A673 (cell line): ENCODE results near the gene PDE8A.

Experiments used
- EZH2 ChIP-seq: fragments of 200-600 bp; sonication (generic); IDR thresholded peaks from 2 replicates; pipeline ENCODE4 v1.6.1; 2017; ENCODE audit warnings: borderline replicate concordance, low read depth, mild to moderate bottlenecking, mixed read lengths, antibody characterized with exemption, low read length; ENCODE audit not compliant: poor library complexity, severe bottlenecking
- TF ChIP-seq, protein P1 (sequence below): fragments of 300-800, 200-600 bp; sonication (generic); conservative IDR thresholded peaks from 2 replicates; pipeline ENCODE4 v1.5.1; 2017; ENCODE audit warnings: low read depth, mild to moderate bottlenecking, antibody characterized with exemption, low read length, moderate library complexity, mixed read lengths

DNA sequence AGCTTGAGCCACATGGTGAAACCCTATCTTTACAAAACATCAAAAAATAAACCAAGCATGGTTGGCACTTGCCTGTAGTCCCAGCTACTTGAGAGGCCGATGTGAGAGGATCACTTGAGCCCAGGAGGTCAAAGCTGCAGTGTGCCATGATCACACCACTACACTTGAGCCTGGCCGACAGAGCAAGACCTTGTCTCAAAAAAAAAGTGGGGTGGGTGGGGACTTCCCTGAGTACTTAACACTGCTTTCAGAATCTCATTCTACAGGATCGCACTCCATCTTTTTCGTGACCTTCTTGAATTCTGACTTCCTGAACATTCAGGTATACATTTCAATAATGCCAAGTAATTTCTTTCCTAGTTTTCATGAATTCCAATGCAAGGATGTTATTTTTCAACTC lies 91.3 kb downstream of the PDE8A start:
- TF ChIP-seq EZH2, result no peak
- TF ChIP-seq, protein P1, sequence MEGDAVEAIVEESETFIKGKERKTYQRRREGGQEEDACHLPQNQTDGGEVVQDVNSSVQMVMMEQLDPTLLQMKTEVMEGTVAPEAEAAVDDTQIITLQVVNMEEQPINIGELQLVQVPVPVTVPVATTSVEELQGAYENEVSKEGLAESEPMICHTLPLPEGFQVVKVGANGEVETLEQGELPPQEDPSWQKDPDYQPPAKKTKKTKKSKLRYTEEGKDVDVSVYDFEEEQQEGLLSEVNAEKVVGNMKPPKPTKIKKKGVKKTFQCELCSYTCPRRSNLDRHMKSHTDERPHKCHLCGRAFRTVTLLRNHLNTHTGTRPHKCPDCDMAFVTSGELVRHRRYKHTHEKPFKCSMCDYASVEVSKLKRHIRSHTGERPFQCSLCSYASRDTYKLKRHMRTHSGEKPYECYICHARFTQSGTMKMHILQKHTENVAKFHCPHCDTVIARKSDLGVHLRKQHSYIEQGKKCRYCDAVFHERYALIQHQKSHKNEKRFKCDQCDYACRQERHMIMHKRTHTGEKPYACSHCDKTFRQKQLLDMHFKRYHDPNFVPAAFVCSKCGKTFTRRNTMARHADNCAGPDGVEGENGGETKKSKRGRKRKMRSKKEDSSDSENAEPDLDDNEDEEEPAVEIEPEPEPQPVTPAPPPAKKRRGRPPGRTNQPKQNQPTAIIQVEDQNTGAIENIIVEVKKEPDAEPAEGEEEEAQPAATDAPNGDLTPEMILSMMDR, result no peak
